HCT116 (cell line): ENCODE results near the gene SERAC1. TPM values are rescaled to one million over a fixed set of nuclear protein-coding genes. Genes with fewer than 3 reads are reported as not detected.
"Not testable (repeated sequence)": the region's sequence is repeated elsewhere in the genome, so short reads cannot be mapped to it uniquely, and the experiment has no call there.

ENCODE experiments used
- ATAC-seq: fragments of 200-7000 bp; cut with Tn5 transposase; 2 replicates; pipeline ENCODE4 v1.9.1; 2020; ENCODE audit warnings: mild to moderate bottlenecking, moderate library complexity
- BruUV-seq: library from RNA; stranded (reverse); fragments of 400-500 nt; replicated peaks from 2 replicates; lab custom pipeline; 2021; lab: Mats Ljungman, UMichigan
- CTCF ChIA-PET: fragments of 300-600 bp; sonication (Branson Sonifier 250); formaldehyde crosslinking; loops from one replicate; lab custom pipeline; 2021; ENCODE audit warnings: antibody characterized with exemption; lab: Charles Lee
- POLR2A ChIA-PET: fragments of 300-600, 350-600 bp; sonication (Branson Sonifier 250); formaldehyde crosslinking; loops from one replicate; lab custom pipeline; 2021; ENCODE audit warnings: antibody characterized with exemption; lab: Charles Lee
- RAD21 ChIA-PET, 2 experiments: fragments of 300-600 bp; sonication (Branson Sonifier 250); formaldehyde crosslinking; loops; one replicate each; lab custom pipeline; 2023; ENCODE audit warnings: low total read pairs in 2 of 2; ENCODE audit not compliant: uncharacterized antibody in 2 of 2, unreplicated experiment in 2 of 2, low non-redundant PET in 1 of 2; lab: Charles Lee
- DNase-seq: peaks from one replicate; pipeline ENCODE4 v3.0.0-alpha.2; 2010; ENCODE audit warnings: low read depth, low spot score
- H2AFZ ChIP-seq: fragments of 200-600 bp; shearing (Covaris generic), sonication (generic); 2 replicates; pipeline ENCODE4 v1.6.1; 2017; ENCODE audit warnings: low read depth, mixed run types, mixed read lengths, antibody characterized with exemption, low read length; ENCODE audit not compliant: poor library complexity, severe bottlenecking
- H3K27ac ChIP-seq: 2 replicates; pipeline ENCODE4 v1.5.1; 2012; ENCODE audit warnings: low read depth, low read length
- H3K27me3 ChIP-seq: fragments of 200-600 bp; sonication (generic); 2 replicates; pipeline ENCODE4 v1.6.1; 2016; ENCODE audit warnings: mixed run types, low read length, mixed read lengths; ENCODE audit not compliant: insufficient read depth
- H3K36me3 ChIP-seq, 2 experiments: fragments of 200-500 bp in 1 of 2; fragments of 200-600 bp in 1 of 2; sonication (Bioruptor generic) in 1 of 2; sonication (generic) in 1 of 2; 2 replicates each; pipeline versions ENCODE4 v1.5.1 to v1.6.1; 2014 to 2016; ENCODE audit warnings: low read length in 2 of 2, inconsistent platforms in 1 of 2, mixed read lengths in 1 of 2, mixed run types in 1 of 2; ENCODE audit not compliant: insufficient read depth in 2 of 2, control insufficient read depth in 1 of 2
- H3K4me1 ChIP-seq, 2 experiments: fragments of 200-600 bp in 1 of 2; sonication (generic) in 1 of 2; 2 replicates each; pipeline versions ENCODE4 v1.5.1 to v1.6.1; 2012 to 2017; ENCODE audit warnings: low read length in 2 of 2, inconsistent platforms in 1 of 2, mild to moderate bottlenecking in 1 of 2, mixed read lengths in 1 of 2, mixed run types in 1 of 2, moderate library complexity in 1 of 2; ENCODE audit not compliant: insufficient read depth in 2 of 2, control insufficient read depth in 1 of 2
- H3K4me2 ChIP-seq: fragments of 200-600 bp; sonication (generic); 2 replicates; pipeline ENCODE4 v1.6.1; 2017; ENCODE audit warnings: mixed run types, low read length, mixed read lengths
- H3K4me3 ChIP-seq, 2 experiments: fragments of 200-600 bp in 1 of 2; sonication (generic) in 1 of 2; replicated peaks in 1 of 2; 2 replicates each; pipeline ENCODE4 v1.5.1; 2011 to 2016; ENCODE audit warnings: low read length in 2 of 2, control low read depth in 1 of 2, low read depth in 1 of 2, mild to moderate bottlenecking in 1 of 2, mixed read lengths in 1 of 2, mixed run types in 1 of 2
- H3K79me2 ChIP-seq: fragments of 200-600 bp; sonication (generic); 2 replicates; pipeline ENCODE4 v1.6.1; 2017; ENCODE audit warnings: mild to moderate bottlenecking, mixed run types, low read length, moderate library complexity, mixed read lengths; ENCODE audit not compliant: insufficient read depth
- H3K9ac ChIP-seq: fragments of 200-600 bp; sonication (generic); 2 replicates; pipeline ENCODE4 v1.6.1; 2016; ENCODE audit warnings: low read length, mixed read lengths
- H3K9me2 ChIP-seq: fragments of 200-600 bp; sonication (generic), shearing (Covaris generic); 2 replicates; pipeline ENCODE4 v1.6.1; 2017; ENCODE audit warnings: mixed run types, mild to moderate bottlenecking, moderate library complexity; ENCODE audit not compliant: insufficient read depth
- H3K9me3 ChIP-seq, 2 experiments: fragments of 200-500 bp in 1 of 2; fragments of 200-600 bp in 1 of 2; sonication (Bioruptor generic) in 1 of 2; sonication (generic) in 1 of 2; 2 replicates each; pipeline ENCODE4 v1.6.1; 2014 to 2017; ENCODE audit warnings: low read length in 2 of 2, mixed read lengths in 2 of 2, inconsistent platforms in 1 of 2, low read depth in 1 of 2, mild to moderate bottlenecking in 1 of 2, mixed run types in 1 of 2, moderate library complexity in 1 of 2; ENCODE audit not compliant: control insufficient read depth in 1 of 2, insufficient read depth in 1 of 2
- H4K20me1 ChIP-seq: fragments of 200-600 bp; sonication (generic), shearing (Covaris generic); 2 replicates; pipeline ENCODE4 v1.6.1; 2017; ENCODE audit warnings: mixed run types, mild to moderate bottlenecking, moderate library complexity; ENCODE audit not compliant: insufficient read depth
- YY1 ChIP-seq: IDR thresholded peaks from 2 replicates; pipeline ENCODE4 v1.6.1; 2011; ENCODE audit warnings: low read length, low read depth, moderate library complexity, mild to moderate bottlenecking; ENCODE audit not compliant: insufficient replicate concordance; ENCODE audit errors: extremely low read depth
- intact Hi-C: fragments of 100-400 bp; cut with micrococcal nuclease; formaldehyde crosslinking; loops from 2 replicates; pipeline ENCODE4 v1.10.0; 2022
- total RNA-seq: library from RNA; stranded (reverse); gene quantifications from one replicate; pipeline ENCODE4 v1.2.1, GENCODE V29; 2021; ENCODE audit not compliant: unreplicated experiment

SERAC1 gene
- total RNA-seq, 1 experiment from 2014 or later, result 7.6 TPM

DNA sequence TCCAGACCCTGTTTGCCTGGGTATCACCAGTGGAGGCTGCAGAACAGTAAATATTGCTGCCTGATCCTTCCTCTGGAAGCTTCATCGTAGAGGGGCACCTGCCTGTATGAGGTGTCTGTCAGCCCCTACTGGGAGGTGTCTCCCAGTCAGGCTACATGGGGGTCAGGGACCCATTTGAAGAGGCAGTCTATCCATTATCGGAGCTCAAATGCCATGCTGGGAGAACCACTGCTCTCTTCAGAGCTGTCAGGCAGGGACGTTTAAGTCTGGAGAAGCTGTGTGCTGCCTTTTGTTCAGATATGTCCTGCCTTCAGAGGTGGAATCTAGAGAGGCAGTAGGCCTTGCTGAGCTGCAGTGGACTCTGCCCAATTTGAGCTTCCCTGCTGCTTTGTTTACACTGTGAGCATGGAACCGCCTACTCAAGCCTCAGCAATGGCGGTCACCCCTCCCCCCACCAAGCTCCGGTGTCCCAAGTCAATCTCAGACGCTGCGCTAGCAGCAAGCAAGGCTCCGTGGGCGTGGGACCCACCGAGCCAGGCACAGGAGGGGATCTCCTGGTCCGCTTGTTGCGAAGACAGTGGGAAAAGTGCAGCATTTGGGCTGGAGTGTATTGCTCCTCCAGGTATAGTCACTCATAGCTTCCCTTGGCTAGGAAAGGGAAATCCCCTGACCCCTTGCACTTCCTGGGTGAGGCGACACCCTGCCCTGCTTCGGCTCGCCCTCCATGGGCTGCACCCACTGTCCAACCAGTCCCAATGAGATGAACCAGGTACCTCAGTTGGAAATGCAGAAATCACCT lies 15.3 kb upstream of the SERAC1 start:
- H4K20me1 ChIP-seq, H3K4me3 ChIP-seq, H3K9ac ChIP-seq, CTCF ChIA-PET, POLR2A ChIA-PET, H3K4me2 ChIP-seq, RAD21 ChIA-PET, H3K79me2 ChIP-seq, intact Hi-C loops, ATAC-seq, H3K9me3 ChIP-seq, BruUV-seq, H3K27ac ChIP-seq, H2AFZ ChIP-seq, H3K36me3 ChIP-seq, H3K27me3 ChIP-seq, DNase-seq, H3K4me1 ChIP-seq, H3K9me2 ChIP-seq: not testable (repeated sequence)

DNA sequence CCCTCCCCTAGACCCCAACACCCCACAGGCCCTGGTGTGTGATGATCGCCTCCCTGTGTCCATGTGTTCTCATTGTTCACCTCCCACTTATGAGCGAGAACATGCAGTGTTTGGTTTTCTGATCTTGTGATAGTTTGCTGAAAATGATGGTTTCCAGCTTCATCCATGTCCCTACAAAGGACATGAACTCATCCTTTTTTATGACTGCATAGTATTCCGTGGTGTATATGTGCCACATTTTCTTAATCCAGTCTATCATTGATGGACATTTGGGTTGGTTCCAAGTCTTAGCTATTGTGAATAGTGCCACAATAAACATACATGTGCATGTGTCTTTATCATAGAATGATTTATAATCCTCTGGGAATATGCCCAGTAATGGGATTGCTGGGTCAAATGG lies 9.7 kb upstream of the SERAC1 start:
- CTCF ChIA-PET, DNase-seq: not testable (repeated sequence)

DNA sequence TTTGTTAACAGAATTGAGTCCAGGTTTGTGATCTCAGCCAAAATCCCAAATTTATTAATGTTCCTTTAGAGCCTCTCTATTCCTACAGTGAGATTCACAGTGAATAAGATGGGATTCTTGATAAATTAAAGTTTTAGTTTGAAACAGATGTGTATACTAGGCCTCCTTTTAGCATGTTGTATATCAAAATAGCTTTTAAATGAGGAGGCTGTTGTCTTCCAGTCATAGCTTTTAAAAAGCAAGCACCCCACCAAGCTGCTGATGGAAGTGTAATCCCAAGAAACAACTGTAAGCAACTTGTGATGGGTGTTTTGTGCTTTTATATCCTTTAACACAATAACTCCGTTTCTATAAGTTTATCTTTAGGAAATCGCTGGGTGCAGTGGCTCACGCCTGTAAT lies 7.0 kb upstream of the SERAC1 start:
- Histone ChIP-seq H3K4me2 (no peak overlapping the region), H3K9me3 (no peaks in the 10 kb centered on the region), H3K4me3 (no peak overlapping the region), H2AFZ (no peak overlapping the region), H3K9ac (no peak overlapping the region), H3K79me2 (no peaks in the 10 kb centered on the region), H3K4me1 (peaks cover 10 to 12% of the 10 kb centered on the region in 2 experiments; a peak in 3 of 4 replicates), H3K27ac (no peak overlapping the region), H3K27me3 (no peaks in the 10 kb centered on the region), H3K9me2 (no peaks in the 10 kb centered on the region), H4K20me1 (no peaks in the 10 kb centered on the region), H3K36me3 (no peaks in the 10 kb centered on the region; a peak in 1 of 4 replicates)
- no peak for TF ChIP-seq YY1
- ChIA-PET RAD21 (no interaction called here), CTCF (no interaction called here), POLR2A (no interaction called here)
- intact Hi-C loops, result no loop called here
- BruUV-seq, result no TSS peak
- no peak for ATAC-seq
- no peak for DNase-seq

More for the DNA sequence above, 9.7 kb upstream of the SERAC1 start:
- H3K4me3 ChIP-seq, RAD21 ChIA-PET, H3K9me2 ChIP-seq, H3K4me1 ChIP-seq, H3K79me2 ChIP-seq, H3K9me3 ChIP-seq, H3K27ac ChIP-seq, H3K36me3 ChIP-seq, H3K9ac ChIP-seq, H2AFZ ChIP-seq, ATAC-seq, H4K20me1 ChIP-seq, BruUV-seq, H3K27me3 ChIP-seq, H3K4me2 ChIP-seq, intact Hi-C loops: not testable (repeated sequence)
- POLR2A ChIA-PET, result interaction anchor here (0.6 kb wide), 1 partner anchor 34 kb away, joined by 3 read pairs; no protein-coding TSS in a partner anchor
